Hepatocyte (in vitro differentiated cells): Measurements from ENCODE around the gene CUL7. TPM values are rescaled to one million over a fixed set of nuclear protein-coding genes. Genes with fewer than 3 reads are reported as not detected.

Source experiments
- DNase-seq: peaks from one replicate; pipeline ENCODE4 v3.0.0-alpha.2; 2016; ENCODE audit warnings: low spot score
- H2AFZ ChIP-seq: fragments of 200-600 bp; sonication (generic); 2 replicates; pipeline ENCODE4 v1.6.0; 2016; ENCODE audit warnings: antibody characterized with exemption, mild to moderate bottlenecking
- H3K27ac ChIP-seq: fragments of 200-600 bp; sonication (generic); 2 replicates; pipeline ENCODE4 v1.5.1; 2016; ENCODE audit warnings: mild to moderate bottlenecking
- H3K27me3 ChIP-seq: fragments of 200-600 bp; sonication (generic); 2 replicates; pipeline ENCODE4 v1.6.1; 2016
- H3K36me3 ChIP-seq: fragments of 200-600 bp; sonication (generic); replicated peaks from 2 replicates; pipeline ENCODE4 v1.5.1; 2016; ENCODE audit warnings: low read depth; ENCODE audit not compliant: insufficient read depth
- H3K4me1 ChIP-seq: fragments of 200-600 bp; sonication (generic); 2 replicates; pipeline ENCODE4 v1.5.1; 2016; ENCODE audit warnings: mild to moderate bottlenecking, moderate library complexity; ENCODE audit not compliant: insufficient read depth
- H3K4me2 ChIP-seq: fragments of 200-600 bp; sonication (generic); 2 replicates; pipeline ENCODE4 v1.6.0; 2016
- H3K4me3 ChIP-seq: fragments of 200-600 bp; sonication (generic); 2 replicates; pipeline ENCODE4 v1.5.1; 2016; ENCODE audit warnings: mild to moderate bottlenecking
- H3K79me2 ChIP-seq: fragments of 200-600 bp; sonication (generic); 2 replicates; pipeline ENCODE4 v1.6.0; 2017; ENCODE audit warnings: mild to moderate bottlenecking
- H3K9me2 ChIP-seq: fragments of 200-600 bp; sonication (generic); replicated peaks from 2 replicates; pipeline ENCODE4 v1.6.0; 2017; ENCODE audit warnings: mild to moderate bottlenecking; ENCODE audit not compliant: insufficient read depth
- H3K9me3 ChIP-seq: fragments of 200-600 bp; sonication (generic); 2 replicates; pipeline ENCODE4 v1.5.1; 2016; ENCODE audit warnings: low read depth, mild to moderate bottlenecking
- H4K20me1 ChIP-seq: fragments of 200-600 bp; sonication (generic); 2 replicates; pipeline ENCODE4 v1.6.0; 2016; ENCODE audit warnings: mild to moderate bottlenecking; ENCODE audit not compliant: insufficient read depth, poor library complexity, severe bottlenecking
- EZH2 ChIP-seq: fragments of 200-600 bp; sonication (generic); IDR thresholded peaks from 2 replicates; pipeline ENCODE4 v1.6.1; 2016; ENCODE audit warnings: antibody characterized with exemption, mild to moderate bottlenecking, borderline replicate concordance
- EZH2phosphoT487 ChIP-seq: fragments of 200-600 bp; sonication (generic); IDR thresholded peaks from one replicate; pipeline ENCODE4 v1.6.1; 2018; ENCODE audit warnings: antibody characterized with exemption, mild to moderate bottlenecking, low read depth, moderate library complexity; ENCODE audit not compliant: unreplicated experiment, severe bottlenecking
- WGBS: methylation state at CpG from one replicate; pipeline ENCODE4 v1.1.6; 2016; ENCODE audit warnings: low lambda C conversion rate; ENCODE audit errors: missing lambda C conversion rate; 5-methylcytosine and 5-hydroxymethylcytosine counted together
- polyA plus RNA-seq: library from polyadenylated mRNA; unstranded; fragments of >200 nt; fragmentation: Nextera tagmentation; extraction: Ambion mirVana; gene quantifications from 2 replicates; pipeline ENCODE4 v1.2.1, GENCODE V29; 2016
- total RNA-seq: library from RNA; depleted of rRNA; stranded (reverse); fragments of >200 nt; gene quantifications from 2 replicates; pipeline ENCODE4 v1.2.3, GENCODE V29; 2014
- TF ChIP-seq, protein P1 (sequence below): fragments of 200-600 bp; sonication (generic); IDR thresholded peaks from 2 replicates; pipeline ENCODE4 v1.5.1; 2016; ENCODE audit warnings: antibody characterized with exemption, mild to moderate bottlenecking; ENCODE audit not compliant: poor library complexity

The CUL7 gene
- total and polyA plus RNA-seq, 2 experiments from 2014 or later, result 46.4 to 58.2 TPM

DNA sequence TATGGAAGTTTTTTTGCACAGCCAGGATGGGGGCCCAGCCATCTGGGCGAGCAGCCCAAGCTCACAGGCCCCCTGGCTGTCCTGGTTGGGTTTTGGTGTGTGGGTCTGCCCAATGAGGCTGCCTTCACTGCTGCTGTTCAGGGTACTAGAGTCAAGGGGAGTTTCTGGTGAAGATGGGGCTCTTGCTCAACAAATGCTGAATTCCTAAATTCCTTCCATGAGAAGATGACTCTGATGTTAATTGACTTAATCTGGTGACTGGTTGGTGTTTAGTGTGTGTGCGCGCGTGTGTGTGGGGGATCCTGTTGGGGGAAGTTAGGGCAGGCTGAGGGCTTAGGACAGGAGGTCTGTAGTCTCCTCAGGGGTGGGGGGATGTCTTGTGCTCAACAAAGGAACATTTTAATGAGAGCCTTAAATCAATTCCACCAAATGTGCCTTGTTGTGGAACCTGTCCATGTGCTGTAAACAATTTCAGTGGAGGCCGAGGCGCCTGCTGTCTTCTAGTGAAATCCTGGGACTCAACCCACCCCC, 24.4 kb upstream of the CUL7 start:
- Histone ChIP-seq H3K4me2 (peak overlapping the region; percentile 88), H3K4me1 (peaks cover 26% of the 10 kb centered on the region), H3K27me3 (no peaks in the 10 kb centered on the region), H3K36me3 (no peaks in the 10 kb centered on the region), H3K9me3 (no peaks in the 10 kb centered on the region), H3K4me3 (peak overlapping the region; percentile 99), H2AFZ (no peak overlapping the region), H3K79me2 (peaks cover 68% of the 10 kb centered on the region), H3K27ac (peak overlapping the region; percentile 96), H3K9me2 (no peaks in the 10 kb centered on the region), H4K20me1 (peaks cover 13% of the 10 kb centered on the region)
- no peak for TF ChIP-seq EZH2phosphoT487
- TF ChIP-seq, protein P1, sequence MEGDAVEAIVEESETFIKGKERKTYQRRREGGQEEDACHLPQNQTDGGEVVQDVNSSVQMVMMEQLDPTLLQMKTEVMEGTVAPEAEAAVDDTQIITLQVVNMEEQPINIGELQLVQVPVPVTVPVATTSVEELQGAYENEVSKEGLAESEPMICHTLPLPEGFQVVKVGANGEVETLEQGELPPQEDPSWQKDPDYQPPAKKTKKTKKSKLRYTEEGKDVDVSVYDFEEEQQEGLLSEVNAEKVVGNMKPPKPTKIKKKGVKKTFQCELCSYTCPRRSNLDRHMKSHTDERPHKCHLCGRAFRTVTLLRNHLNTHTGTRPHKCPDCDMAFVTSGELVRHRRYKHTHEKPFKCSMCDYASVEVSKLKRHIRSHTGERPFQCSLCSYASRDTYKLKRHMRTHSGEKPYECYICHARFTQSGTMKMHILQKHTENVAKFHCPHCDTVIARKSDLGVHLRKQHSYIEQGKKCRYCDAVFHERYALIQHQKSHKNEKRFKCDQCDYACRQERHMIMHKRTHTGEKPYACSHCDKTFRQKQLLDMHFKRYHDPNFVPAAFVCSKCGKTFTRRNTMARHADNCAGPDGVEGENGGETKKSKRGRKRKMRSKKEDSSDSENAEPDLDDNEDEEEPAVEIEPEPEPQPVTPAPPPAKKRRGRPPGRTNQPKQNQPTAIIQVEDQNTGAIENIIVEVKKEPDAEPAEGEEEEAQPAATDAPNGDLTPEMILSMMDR, result no peak
- no peak for TF ChIP-seq EZH2
- DNase-seq, result no peak
- 51% methylated on average over 6 of the region's 6 CpGs for WGBS

DNA sequence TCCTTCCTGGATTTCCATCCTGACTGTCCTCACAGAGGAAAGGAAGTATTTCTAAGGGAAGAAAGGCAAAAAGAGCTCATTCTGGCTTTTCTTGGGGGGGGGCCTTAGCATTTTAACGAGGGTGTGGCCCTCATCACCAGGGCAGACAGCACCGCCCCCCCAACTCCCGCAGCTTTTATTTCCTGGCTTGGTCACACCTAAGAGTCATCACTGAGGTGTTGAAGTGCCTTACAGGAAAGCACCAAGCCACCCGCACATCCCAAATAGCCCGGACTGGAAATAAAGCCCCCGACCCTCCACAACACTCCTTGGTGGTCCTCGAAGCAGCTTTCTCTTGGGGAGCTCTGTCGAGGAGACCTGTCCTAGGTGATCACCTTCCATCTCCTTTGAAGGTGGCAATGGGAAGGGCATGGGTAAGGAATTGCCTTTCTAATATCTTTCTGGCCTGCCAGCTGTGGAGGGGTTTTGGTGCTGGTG, 23.7 kb upstream of the CUL7 start:
- H3K9me2 ChIP-seq, result no peaks in the 10 kb centered on the region
- peak overlapping the region; percentile 99 for H3K4me3 ChIP-seq
- H3K27ac ChIP-seq, result peak overlapping the region; percentile 96
- H3K4me2 ChIP-seq, result peak overlapping the region; percentile 88
- 12% methylated on average over 8 of the region's 8 CpGs for WGBS
- H4K20me1 ChIP-seq, result peaks cover 13% of the 10 kb centered on the region
- no peak for TF ChIP-seq EZH2
- no peak for TF ChIP-seq EZH2phosphoT487
- TF ChIP-seq, protein P1, result no peak
- no peaks in the 10 kb centered on the region for H3K27me3 ChIP-seq
- no peaks in the 10 kb centered on the region for H3K36me3 ChIP-seq
- H3K79me2 ChIP-seq, result peaks cover 61% of the 10 kb centered on the region
- H3K4me1 ChIP-seq, result peaks cover 26% of the 10 kb centered on the region
- peak overlapping the region; percentile 83 for H2AFZ ChIP-seq
- no peak for DNase-seq
- H3K9me3 ChIP-seq, result no peaks in the 10 kb centered on the region

- Histone ChIP-seq H3K79me2 (peaks cover 54% of the 10 kb centered on the region), H3K4me3 (peak overlapping the region; percentile 99), H3K4me1 (peaks cover 26% of the 10 kb centered on the region), H3K9me2 (no peaks in the 10 kb centered on the region), H4K20me1 (peaks cover 10% of the 10 kb centered on the region), H3K4me2 (peak overlapping the region; percentile 88), H3K27ac (peak overlapping the region; percentile 96), H3K9me3 (no peaks in the 10 kb centered on the region), H2AFZ (peak overlapping the region; percentile 83), H3K36me3 (no peaks in the 10 kb centered on the region), H3K27me3 (no peaks in the 10 kb centered on the region)
- peak; percentile 62 for DNase-seq
- TF ChIP-seq EZH2, result no peak
- no peak for TF ChIP-seq EZH2phosphoT487
- TF ChIP-seq, protein P1, result no peak
- under 1% methylated on average over 68 of the region's 72 CpGs for WGBS
Observed at GRCh38 chr6:43076464-43077332, 23.0 kb upstream of the CUL7 start.
